Fibroblast of skin of right quadriceps (primary cell): Measurements from ENCODE around the gene SYTL2.

Experiments
- DNase-seq: peaks from one replicate; pipeline ENCODE4 v3.0.0-alpha.2; 2013

Gene SYTL2

GRCh38 chr11:85827748-85828639 is 17.1 kb upstream of the SYTL2 start:
- peak; percentile 98 for DNase-seq

GRCh38 chr11:85826116-85826855 is 15.3 kb upstream of the SYTL2 start:
- DNase-seq = peak; percentile 57

- DNase-seq = no peak
Measured at GRCh38 chr11:85825616-85826015, 14.7 kb upstream of the SYTL2 start.

DNA sequence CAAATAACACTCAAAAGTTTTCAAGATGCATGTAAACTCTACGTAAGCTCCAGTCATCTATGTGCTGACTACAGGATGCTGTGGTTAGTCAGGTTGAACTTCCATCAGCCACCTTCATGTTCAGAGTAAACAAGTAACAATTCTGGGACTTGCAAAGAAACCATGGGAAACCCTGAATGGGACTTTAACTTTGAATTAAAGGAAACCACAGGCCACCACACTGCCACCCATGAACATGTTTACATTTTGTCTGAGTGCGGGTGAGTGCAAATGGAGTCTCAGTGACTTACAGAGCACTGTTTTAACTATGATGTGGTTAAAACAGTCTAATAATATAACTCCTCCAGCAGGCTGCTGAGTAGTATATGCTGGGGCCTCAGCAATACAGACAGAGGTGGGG is 12.9 kb upstream of the SYTL2 start:
- DNase-seq = no peak

DNA sequence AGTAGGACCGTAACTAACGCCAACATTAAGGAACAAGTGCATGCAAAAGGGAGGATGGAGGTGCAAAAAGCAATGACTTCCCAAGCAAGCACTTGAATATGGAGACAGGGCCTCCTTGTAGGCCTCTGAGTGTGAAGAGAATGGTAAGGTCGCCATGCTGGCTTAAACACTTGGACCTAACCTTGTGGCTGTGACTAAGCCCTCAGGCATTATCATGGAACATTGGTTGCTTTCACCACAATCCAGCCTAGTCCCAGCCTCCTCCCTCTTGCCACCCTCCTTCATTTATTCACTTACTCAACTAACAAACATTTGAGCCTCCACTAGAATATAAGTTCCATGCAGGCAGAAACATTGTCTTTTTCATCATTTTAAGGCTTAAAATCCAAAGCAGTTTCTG is 11.9 kb upstream of the SYTL2 start:
- peak; percentile 54 for DNase-seq

DNA sequence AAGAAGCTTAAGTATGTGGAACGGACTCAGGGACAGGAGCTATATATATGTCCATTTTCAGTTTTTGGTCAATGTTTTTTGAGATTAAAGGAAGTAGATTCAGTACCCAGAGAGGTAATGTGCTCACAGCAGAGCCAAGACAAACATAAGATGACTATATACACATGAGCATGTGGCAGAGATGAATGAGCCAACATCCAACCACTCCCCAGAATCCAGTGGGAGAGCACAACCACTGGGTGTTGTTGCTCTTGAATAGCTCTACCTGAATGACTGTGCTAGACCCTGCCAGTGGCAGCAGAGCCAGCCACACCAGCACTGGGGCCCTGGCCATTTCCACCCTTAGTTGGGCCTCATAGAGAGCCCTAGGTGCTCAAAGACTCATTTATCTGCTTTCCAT is 10.7 kb upstream of the SYTL2 start:
- no peak for DNase-seq

- no peak for DNase-seq
Measured at GRCh38 chr11:85819441-85819840, 8.5 kb upstream of the SYTL2 start.

- DNase-seq = peak; percentile 96
Measured at GRCh38 chr11:85815186-85815931, 4.4 kb upstream of the SYTL2 start.

GRCh38 chr11:85813721-85814120 is 2.8 kb upstream of the SYTL2 start:
- DNase-seq = no peak

GRCh38 chr11:85811624-85812023 is 683 bp upstream of the SYTL2 start:
- DNase-seq = no peak

- no peak for DNase-seq
Measured at GRCh38 chr11:85810521-85810870, 445 bp downstream of the SYTL2 start.

DNA sequence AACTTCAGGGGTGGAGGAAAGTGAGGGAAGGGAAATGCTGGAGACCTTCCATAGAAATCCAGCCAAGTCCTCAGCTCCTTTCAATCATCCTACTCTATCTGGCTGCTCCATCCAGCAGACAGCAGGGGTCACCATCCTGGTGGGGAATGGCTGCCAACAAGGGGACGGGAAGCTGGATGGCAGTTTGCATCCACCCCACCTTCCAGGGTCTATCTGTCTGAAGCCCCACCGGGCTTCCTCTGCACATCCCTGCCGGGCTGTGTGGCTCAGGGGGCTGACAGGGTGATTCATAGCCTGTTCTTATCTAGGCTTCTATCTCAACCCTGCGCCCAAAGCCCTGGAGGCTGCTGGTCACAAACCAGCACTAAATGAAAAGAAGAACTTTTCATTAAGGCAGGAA is 1.1 kb downstream of the SYTL2 start:
- no peak for DNase-seq

DNA sequence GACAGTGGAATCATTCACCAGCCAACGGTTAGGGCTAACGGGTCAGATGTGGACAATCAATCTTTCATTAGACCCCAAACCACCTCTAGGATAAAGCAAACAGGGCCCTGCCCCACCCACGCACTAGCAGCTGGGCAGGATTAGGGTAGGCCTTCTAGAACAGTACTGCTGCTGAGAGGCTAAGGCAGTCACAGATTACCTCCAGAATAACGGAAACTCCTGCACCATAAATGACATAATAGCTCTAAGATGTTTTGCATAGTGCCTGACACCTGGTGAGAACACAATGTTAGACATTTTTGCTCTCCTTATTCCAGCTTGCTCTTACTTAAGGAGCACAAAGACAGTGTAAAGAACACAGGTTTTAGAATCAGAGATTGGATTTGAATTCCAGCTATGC is 1.8 kb downstream of the SYTL2 start:
- DNase-seq = no peak

DNA sequence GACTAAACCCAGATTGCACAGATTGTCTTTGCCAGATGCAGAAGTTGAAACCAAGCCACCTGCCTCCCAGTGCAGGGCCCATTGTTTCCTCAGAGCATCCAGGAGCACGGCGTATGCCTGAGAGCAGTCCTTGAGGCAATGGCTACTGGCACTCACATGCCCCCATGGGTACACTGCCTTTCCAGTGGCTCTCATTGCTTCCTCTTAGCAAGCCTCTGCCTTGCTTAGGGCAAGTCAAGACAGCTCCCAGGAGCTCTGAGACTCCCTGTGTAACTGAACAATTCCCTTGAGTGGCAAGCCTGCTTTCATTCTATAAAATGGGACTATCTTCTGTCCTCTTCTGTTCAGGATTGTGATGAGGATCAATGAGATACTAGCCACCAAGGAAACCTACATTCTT is 4.1 kb downstream of the SYTL2 start:
- DNase-seq = no peak

GRCh38 chr11:85806016-85806415 is 4.9 kb downstream of the SYTL2 start:
- no peak for DNase-seq

GRCh38 chr11:85805387-85805786 is 5.6 kb downstream of the SYTL2 start:
- DNase-seq = no peak

GRCh38 chr11:85803920-85804319 is 7.0 kb downstream of the SYTL2 start:
- DNase-seq = no peak

- no peak for DNase-seq
Measured at GRCh38 chr11:85803303-85803702, 7.6 kb downstream of the SYTL2 start.

GRCh38 chr11:85801527-85801926 is 9.4 kb downstream of the SYTL2 start:
- no peak for DNase-seq

DNA sequence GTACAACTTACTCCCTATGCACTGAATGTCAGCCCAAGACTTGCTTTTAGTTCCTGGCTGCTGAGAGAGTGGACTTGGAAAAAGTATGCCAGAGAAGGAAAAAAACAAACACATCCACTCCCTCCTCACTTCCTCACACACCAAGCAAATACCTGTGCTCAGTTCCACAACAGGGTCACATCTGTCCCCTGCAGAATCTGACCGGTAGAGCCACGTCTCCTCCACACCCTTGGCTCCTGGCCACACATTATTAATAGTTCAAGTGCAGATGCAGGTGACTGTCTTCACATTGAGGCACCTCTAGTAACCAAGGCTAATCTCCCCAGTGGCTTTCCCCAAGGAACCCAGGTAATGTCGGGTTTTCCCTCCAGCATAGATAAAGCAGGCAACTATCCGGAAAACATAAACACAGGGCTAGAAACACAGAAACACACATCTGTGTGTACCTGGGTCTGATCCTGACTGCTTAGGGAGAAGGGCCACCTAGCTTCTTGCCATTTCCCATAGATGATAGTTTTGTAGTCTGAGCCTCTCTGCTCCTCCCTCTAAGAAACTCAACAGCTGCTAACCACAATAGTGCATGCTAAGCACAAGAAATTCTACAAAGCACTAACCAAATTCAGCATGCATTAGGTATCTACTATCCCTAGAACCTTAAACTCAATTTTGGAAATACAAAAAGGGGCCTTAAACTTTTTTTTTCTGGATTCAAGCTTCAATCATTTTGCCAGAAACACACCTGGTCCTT is 10.2 kb downstream of the SYTL2 start:
- no peak for DNase-seq

DNA sequence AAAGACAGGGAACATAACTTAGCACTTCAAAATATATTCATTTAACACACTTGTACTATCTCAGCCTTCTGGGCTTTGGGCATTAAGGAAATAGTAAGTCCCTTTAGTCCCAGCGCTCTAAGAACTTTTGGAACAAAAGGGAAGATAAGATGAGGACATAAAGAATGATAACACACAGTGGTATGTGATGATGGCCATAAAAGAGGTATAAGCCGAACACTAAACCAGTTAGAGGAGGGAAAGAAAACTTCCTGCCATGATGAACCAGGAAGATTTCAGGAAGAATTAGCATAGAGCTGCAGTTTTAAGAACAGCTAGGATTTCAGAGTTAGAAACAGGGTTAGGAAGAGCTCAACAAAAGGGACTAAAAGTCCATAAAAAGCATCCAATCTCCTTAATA is 11.8 kb downstream of the SYTL2 start:
- DNase-seq = no peak

- DNase-seq = no peak
Measured at GRCh38 chr11:85798361-85798760, 12.6 kb downstream of the SYTL2 start.
